ENCODE measurements around the gene PLEKHG2. TPM values are rescaled to one million over a fixed set of nuclear protein-coding genes. Genes with fewer than 3 reads are reported as not detected.

PLEKHG2 gene
- total and polyA plus RNA-seq, 3 donors from 2014 or later, result 22.6 to 32.8 (median 29.2) TPM

- no peak for DNase-seq
- H3K27ac ChIP-seq, result no peak overlapping the region
- H3K9me3 ChIP-seq, result no peaks in the 10 kb centered on the region
- no peaks in the 10 kb centered on the region for H3K36me3 ChIP-seq (ENCODE audit: low read depth, missing control alignments)
- 88% methylated on average over 11 of the region's 11 CpGs for WGBS, 2 donors
- H3K4me3 ChIP-seq, result no peak overlapping the region
- no peaks in the 10 kb centered on the region for H3K27me3 ChIP-seq
- no peak for TF ChIP-seq CTCF (IDR thresholded peaks at IDR 0.05)
- peaks cover under 1% of the 10 kb centered on the region for H3K4me1 ChIP-seq
- intact Hi-C loops (cut with DNase I; ENCODE audit: low total_unique reads), result no loop called here
Measured at GRCh38 chr19:39469036-39469435, 56.6 kb downstream of the PLEKHG2 start.

GRCh38 chr19:39469567-39469966 lies 57.1 kb downstream of the PLEKHG2 start:
- Histone ChIP-seq H3K4me3 (no peak overlapping the region), H3K27me3 (no peaks in the 10 kb centered on the region), H3K9me3 (no peaks in the 10 kb centered on the region), H3K4me1 (no peaks in the 10 kb centered on the region), H3K36me3 (ENCODE audit: low read depth, missing control alignments) (no peaks in the 10 kb centered on the region), H3K27ac (no peak overlapping the region)
- 78 to 90% methylated on average over 5 to 6 of the region's 6 CpGs for WGBS, 2 donors
- no peak for TF ChIP-seq CTCF (IDR thresholded peaks at IDR 0.05)
- TF ChIP-seq POLR2A (IDR thresholded peaks at IDR 0.05), result no peak
- intact Hi-C loops (cut with DNase I; ENCODE audit: low total_unique reads), result no loop called here
- DNase-seq, result no peak

DNA sequence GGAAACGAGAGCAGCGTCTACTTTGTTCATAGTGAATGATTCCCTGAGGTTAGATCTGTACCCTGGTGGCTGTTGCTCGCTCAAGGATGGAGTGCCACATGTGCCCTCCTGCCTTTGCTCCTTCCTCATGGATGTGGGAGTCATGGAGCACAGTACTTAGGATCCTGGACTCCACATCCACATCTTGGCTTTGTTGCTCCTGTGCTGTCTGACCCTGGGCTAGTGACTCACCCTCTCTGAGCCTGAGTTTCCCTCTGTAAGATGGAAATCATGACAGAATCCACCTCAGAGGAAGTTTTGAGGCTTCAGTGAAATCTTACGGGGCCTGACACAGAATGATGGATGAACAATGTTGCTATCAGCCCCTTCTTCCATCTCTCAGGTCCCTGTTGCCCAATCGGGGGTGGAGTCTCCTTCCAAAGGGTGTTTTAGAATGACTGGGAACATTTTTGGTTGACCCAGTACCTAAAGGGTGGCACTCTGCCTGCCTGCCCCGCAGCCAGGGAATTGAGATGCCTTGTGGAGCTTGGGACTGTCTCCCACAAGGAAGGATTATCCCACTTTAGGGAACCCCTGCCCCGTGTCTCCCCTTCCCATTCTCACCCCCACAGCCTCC lies 58.4 kb downstream of the PLEKHG2 start:
- DNase-seq, result no peak
- Histone ChIP-seq H3K4me1 (no peaks in the 10 kb centered on the region), H3K27ac (no peak overlapping the region), H3K27me3 (no peaks in the 10 kb centered on the region), H3K4me3 (no peak overlapping the region), H3K9me3 (no peaks in the 10 kb centered on the region), H3K36me3 (ENCODE audit: low read depth, missing control alignments) (no peaks in the 10 kb centered on the region)
- TF ChIP-seq POLR2A (IDR thresholded peaks at IDR 0.05) (no peak), CTCF (IDR thresholded peaks at IDR 0.05) (no peak)
- 86 to 91% methylated on average over 6 to 7 of the region's 7 CpGs for WGBS, 2 donors
- intact Hi-C loops (cut with DNase I; ENCODE audit: low total_unique reads), result no loop called here

DNA sequence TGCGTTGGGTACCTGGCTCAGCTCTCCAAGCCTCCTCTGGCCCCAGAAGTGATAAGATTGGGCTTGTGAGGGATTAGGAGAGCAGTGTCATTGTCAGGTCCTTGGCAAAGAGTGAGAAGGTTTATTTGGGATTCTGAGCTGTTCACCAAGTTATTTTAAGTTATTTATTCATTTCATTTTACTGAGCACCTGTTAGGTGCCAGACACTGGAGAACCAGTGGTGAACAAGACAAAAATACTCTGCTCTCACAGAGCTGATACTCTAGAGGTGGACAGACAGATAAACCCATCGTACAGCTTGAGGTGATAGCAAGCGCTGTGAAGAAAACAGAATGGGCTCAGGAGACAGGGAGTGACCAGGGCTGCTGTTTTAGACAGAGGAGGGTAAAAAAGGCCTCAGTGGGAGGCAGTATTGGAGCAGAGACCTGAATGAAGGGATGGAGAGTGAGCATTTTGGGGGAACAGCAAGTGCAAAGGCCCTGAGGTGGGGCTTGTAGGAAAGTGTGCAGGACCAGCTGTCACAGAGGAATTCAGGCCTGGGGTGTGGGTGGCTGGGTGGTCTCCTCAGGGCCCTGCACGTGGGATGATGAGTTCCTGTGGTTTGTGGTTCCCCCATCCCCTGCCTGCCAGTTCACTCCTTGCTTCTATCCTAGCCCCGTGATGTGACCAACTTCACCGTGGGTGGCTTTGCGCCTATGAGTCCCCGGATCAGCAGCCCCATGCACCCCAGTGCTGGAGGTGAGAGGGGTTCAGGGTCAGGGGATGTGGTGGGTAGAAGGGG lies 59.5 kb downstream of the PLEKHG2 start:
- no peaks in the 10 kb centered on the region for H3K4me1 ChIP-seq
- H3K27me3 ChIP-seq, result no peaks in the 10 kb centered on the region
- H3K36me3 ChIP-seq (ENCODE audit: low read depth, missing control alignments), result no peaks in the 10 kb centered on the region
- 83 to 87% methylated on average over 6 to 8 of the region's 8 CpGs for WGBS, 2 donors
- DNase-seq, result no peak
- no peaks in the 10 kb centered on the region for H3K9me3 ChIP-seq
- intact Hi-C loops (cut with DNase I; ENCODE audit: low total_unique reads), result no loop called here
- no peak overlapping the region for H3K4me3 ChIP-seq
- TF ChIP-seq POLR2A (IDR thresholded peaks at IDR 0.05) (no peak), CTCF (IDR thresholded peaks at IDR 0.05) (no peak)
- H3K27ac ChIP-seq, result no peak overlapping the region
